Kidney epithelial cell (primary cell): ENCODE measurements around the gene SPAG6. TPM values are rescaled to one million over a fixed set of nuclear protein-coding genes. Genes with fewer than 3 reads are reported as not detected.
A peak's percentile ranks its signal among the peaks of the same experiment; 100 is the strongest.

Experiments
- DNase-seq: peaks from one replicate; pipeline ENCODE4 v3.0.0-alpha.2; 2010; ENCODE audit warnings: low read depth
- H3K27me3 ChIP-seq: 2 replicates; pipeline ENCODE4 v1.6.0; 2011; ENCODE audit warnings: low read length; ENCODE audit not compliant: control insufficient read depth, insufficient read depth
- H3K36me3 ChIP-seq: 2 replicates; pipeline ENCODE4 v1.5.1; 2011; ENCODE audit warnings: low read length; ENCODE audit not compliant: control insufficient read depth, insufficient read depth
- H3K4me3 ChIP-seq: 2 replicates; pipeline ENCODE4 v1.5.1; 2011; ENCODE audit warnings: low read depth, mild to moderate bottlenecking, control low read depth, low read length
- CTCF ChIP-seq: IDR thresholded peaks from 2 replicates; pipeline ENCODE4 v1.5.1; 2011; ENCODE audit warnings: mild to moderate bottlenecking, moderate library complexity, low read length, control low read depth, inconsistent platforms; ENCODE audit not compliant: insufficient read depth, poor library complexity, severe bottlenecking
- total RNA-seq: library from RNA; depleted of rRNA; stranded (reverse); fragments of >200 nt; gene quantifications from 2 replicates; pipeline ENCODE4 v1.2.3, GENCODE V29; 2015

Gene SPAG6
- total RNA-seq, 1 donor from 2014 or later, result 0.79 TPM

GRCh38 chr10:22414146-22414545, 68.8 kb downstream of the SPAG6 start:
- DNase-seq, result no peak
- Histone ChIP-seq H3K36me3 (no peaks in the 10 kb centered on the region), H3K4me3 (no peak overlapping the region), H3K27me3 (no peaks in the 10 kb centered on the region)
- TF ChIP-seq CTCF, result no peak

GRCh38 chr10:22415072-22415471, 69.8 kb downstream of the SPAG6 start:
- H3K27me3 ChIP-seq, result no peaks in the 10 kb centered on the region
- H3K36me3 ChIP-seq, result no peaks in the 10 kb centered on the region
- no peak overlapping the region for H3K4me3 ChIP-seq
- no peak for DNase-seq
- TF ChIP-seq CTCF, result no peak

- no peaks in the 10 kb centered on the region for H3K36me3 ChIP-seq
- no peak overlapping the region for H3K4me3 ChIP-seq
- TF ChIP-seq CTCF, result no peak
- DNase-seq, result no peak
- no peaks in the 10 kb centered on the region for H3K27me3 ChIP-seq
These were observed 72.5 kb downstream of the SPAG6 start for GRCh38 chr10:22417736-22418268.

- H3K4me3 ChIP-seq, result no peak overlapping the region
- no peak for TF ChIP-seq CTCF
- H3K27me3 ChIP-seq, result no peaks in the 10 kb centered on the region
- no peak for DNase-seq
- H3K36me3 ChIP-seq, result no peaks in the 10 kb centered on the region
These were observed 75.7 kb downstream of the SPAG6 start for GRCh38 chr10:22420787-22421517.

GRCh38 chr10:22426653-22427052, 81.4 kb downstream of the SPAG6 start:
- Histone ChIP-seq H3K27me3 (no peaks in the 10 kb centered on the region), H3K36me3 (no peaks in the 10 kb centered on the region), H3K4me3 (no peak overlapping the region)
- TF ChIP-seq CTCF, result no peak
- no peak for DNase-seq

- peak; percentile 59 for DNase-seq
- TF ChIP-seq CTCF, result no peak
- Histone ChIP-seq H3K4me3 (no peak overlapping the region), H3K36me3 (no peaks in the 10 kb centered on the region), H3K27me3 (no peaks in the 10 kb centered on the region)
These were observed 81.8 kb downstream of the SPAG6 start for GRCh38 chr10:22427101-22427500.
